Stimulated activated CD4-positive, alpha-beta T cell treated with anti-CD3 and anti-CD28 coated beads, Interleukin-1b, Interleukin-23, amount 100 ng/mL, for 4 hours (primary cell): ENCODE results near the gene DLGAP4.
"Not testable (repeated sequence)": the region's sequence is repeated elsewhere in the genome, so short reads cannot be mapped to it uniquely, and the experiment has no call there.

Experiments used
- DNase-seq, 2 donors: peaks; one replicate each; pipeline ENCODE4 v3.0.0-alpha.2; 2020; ENCODE audit warnings: low read depth in 2 of 2

DLGAP4 gene

DNA sequence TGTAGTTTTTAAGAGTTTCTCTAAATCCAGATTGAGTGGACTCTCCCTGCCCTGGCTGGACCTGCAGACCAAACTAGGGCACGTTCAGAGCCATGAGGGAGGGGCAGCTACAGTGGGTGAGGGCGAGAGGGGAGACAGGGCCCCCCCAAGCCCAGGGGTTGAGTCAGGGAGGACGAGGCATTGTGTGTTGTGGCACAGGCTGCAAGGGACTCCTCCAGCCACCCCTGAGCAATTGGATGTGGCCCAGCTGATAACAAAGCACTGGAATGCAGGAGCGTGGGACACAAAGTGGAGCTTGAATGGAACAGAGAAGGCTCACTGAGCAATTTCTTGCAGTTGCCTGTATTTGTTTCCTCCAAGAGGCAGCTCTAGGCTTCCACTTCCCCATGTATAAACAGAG is 191.7 kb downstream of the DLGAP4 start:
- no peak for DNase-seq

- DNase-seq = no peak
Observed at GRCh38 chr20:36498386-36499179, 192.4 kb downstream of the DLGAP4 start.

GRCh38 chr20:36499211-36499610 is 193.1 kb downstream of the DLGAP4 start:
- DNase-seq = no peak

- DNase-seq = no peak
Observed at GRCh38 chr20:36499723-36500501, 193.8 kb downstream of the DLGAP4 start.

- no peak for DNase-seq
Observed at GRCh38 chr20:36501367-36502006, 195.3 kb downstream of the DLGAP4 start.

DNA sequence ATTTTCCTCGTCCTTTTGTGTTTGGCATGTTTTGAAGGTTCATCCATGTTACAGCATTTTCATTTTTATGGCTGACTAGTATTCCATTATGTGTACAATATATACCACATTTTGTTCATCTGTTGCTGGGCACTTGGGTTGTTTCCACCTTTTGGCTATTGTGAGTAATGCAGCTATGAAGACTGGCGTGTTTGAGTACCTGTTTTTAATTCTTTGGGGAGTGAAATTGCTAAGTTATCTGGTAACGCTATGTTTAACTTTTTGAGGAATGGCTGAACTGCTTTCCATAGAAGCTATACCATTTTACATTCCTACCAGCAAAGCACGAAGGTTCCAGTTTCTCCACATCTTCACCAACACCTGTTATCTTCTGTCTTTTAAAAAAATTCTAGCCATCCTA is 198.2 kb downstream of the DLGAP4 start:
- no peak for DNase-seq

DNA sequence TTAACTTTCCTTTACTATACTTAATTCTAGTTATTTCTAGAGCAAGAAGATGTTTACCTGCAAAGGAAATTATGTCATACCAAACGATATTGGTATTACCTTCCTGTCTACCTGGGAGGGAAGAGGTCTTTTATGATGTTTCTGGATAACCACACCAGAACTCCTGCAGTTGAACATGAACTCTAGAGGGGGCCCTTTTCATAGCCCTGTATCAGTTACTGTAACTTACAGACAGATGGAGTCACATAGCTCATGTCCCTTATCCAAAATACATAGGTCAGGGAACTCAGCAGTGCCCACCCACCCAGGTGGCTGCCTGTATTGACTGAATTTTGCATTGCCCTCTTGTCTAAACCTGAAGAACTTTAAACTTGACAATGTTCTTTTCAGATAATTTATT is 200.1 kb downstream of the DLGAP4 start:
- DNase-seq = no peak

DNA sequence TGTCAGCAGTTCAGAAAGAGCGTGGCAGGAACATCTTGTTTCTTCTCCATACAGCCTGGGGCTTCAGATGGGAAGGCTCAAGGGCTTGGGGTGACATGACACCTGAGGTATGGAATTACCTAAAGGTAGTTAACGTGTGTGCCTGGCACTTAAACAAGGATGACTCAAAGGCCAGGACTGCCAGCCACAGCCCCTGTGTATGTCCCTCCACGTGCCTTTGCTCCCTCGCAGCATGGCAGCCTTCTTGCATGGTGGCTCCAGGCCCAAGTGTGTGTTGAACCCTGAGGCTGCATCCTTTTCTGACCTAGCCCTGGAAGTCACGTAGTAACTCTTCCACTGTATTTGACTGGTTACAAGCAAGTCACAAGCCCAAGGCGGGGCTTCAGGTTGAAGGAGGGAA is 201.6 kb downstream of the DLGAP4 start:
- no peak for DNase-seq

GRCh38 chr20:36519012-36519719 is 213.0 kb downstream of the DLGAP4 start:
- no peak for DNase-seq

DNA sequence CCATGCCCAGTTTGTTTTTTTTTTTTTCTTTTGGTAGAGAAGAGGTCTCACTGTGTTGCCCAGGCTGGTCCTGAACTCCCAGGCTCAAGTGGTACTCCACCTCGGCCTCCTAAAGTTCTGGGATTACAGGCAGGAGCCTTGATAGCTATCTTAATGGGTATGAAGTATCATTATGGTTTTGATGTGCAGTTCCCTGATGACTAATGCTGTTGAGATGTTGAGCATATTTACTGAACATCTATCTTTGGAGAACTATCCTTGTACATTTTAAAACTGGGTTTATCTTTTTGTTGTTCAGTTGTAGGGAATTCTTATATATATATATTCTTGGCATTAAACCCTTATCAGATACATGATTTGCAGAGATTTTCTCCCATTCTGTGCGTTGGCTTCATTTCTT is 213.8 kb downstream of the DLGAP4 start:
- no peak for DNase-seq

- no peak for DNase-seq
Observed at GRCh38 chr20:36521526-36521925, 215.4 kb downstream of the DLGAP4 start.

- not testable (repeated sequence) for DNase-seq
Observed at GRCh38 chr20:36522412-36522811, 216.3 kb downstream of the DLGAP4 start.

GRCh38 chr20:36523341-36523740 is 217.2 kb downstream of the DLGAP4 start:
- no peak for DNase-seq

DNA sequence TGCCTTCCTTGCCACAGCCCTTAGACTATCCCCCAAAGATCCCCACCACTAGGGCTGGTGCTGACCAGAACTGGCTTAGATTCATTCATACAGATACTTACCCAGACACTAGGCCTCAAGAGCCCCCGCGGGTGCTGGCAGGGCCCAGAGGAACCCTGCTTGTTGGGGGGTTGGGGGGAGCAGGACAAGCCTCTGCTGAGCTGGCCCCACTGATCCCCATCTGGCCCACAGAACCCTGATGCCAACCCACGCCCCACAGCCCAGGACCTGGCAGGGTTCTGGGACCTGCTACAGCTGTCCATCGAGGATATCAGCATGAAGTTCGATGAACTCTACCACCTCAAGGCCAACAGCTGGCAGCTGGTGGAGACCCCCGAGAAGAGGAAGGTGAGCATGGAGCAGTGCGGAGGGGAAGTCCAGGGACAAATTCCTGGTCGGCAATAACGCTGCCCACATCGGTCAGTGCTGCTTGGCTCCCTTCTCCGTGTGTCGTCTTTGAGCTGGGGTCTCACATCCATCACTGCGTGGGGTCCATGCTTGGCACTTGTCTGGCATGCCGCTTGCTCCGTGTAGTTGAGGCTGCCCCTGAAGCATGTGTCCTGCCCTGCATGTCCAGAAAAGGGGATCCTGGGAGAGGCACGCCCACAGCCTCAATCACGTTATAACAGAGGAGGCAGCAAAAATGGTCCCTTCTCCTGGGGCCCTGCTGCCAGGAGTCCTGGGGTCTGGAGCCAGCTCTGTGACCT is 219.7 kb downstream of the DLGAP4 start:
- DNase-seq = no peak

- DNase-seq = no peak
Observed at GRCh38 chr20:36526521-36527011, 220.4 kb downstream of the DLGAP4 start.

DNA sequence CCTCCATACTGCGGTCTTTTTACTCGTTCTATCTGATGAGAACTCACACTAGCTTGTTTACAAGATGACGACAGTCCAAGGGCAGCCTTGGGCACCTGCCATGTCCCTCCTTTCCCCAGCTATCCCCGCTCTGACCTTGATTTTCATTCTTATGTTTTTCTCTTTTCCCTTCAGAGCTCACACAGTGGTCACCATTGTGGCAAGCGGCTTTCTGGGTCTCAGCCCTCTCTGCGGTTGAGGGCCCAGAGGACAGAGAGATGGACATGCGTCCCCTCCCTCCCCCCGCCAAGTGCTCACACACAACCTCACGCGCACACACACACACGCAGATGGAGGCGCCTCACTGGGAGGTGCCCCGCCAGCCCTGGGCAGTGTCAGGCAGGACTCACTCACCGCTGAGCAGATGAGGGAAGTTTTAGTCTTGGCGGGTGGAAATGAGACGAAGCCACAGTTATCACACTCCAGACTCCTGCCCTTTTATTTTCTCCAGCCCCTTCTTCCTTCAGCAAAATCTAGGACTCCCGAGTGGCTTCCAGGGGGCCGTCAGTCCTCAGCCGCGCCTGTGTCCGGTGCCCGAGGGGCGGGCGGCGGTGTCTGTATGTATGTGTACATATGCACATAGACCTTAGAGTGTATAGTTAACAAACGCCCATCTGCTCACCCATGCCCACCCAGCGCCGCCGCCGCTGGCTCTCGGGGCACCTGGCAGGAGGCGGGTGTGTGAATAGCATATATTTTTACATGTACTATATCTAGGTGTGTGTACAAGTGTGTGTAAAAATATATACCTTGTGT is 221.4 kb downstream of the DLGAP4 start:
- no peak for DNase-seq

DNA sequence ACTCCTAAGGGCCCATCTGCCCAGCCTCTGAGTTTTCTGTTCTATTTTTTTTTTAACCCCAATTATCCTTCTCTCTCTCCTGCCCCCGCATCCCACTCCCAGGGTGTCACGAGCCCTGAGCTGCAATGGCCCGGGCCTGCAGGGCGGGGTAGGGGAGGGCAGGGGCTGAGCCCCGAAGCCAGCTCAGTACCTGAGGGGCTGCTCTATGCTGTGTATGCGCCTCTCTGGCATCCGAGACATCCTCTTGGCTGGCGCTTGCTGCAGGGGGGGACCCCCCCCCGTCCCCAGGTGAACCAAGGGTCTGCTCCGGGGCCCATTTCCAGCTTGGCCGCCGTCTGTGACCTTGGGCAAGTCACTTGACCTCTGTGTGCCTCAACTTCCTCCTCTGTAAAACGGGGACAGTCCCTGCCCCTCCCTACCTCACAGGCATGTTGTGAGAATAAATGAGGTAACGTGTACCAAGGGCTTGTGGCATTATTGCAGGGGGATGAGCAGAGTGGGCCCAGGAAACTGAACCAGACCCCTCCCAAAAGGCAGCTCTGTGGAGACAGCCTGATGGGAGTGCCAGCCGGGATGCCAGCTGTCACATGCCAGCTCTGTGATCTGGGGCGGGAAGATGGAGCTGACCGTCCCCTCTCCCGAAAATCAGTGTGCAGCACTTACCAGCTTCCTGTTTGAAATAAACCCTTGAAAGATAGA is 222.2 kb downstream of the DLGAP4 start:
- no peak for DNase-seq

GRCh38 chr20:36528875-36529417 is 222.8 kb downstream of the DLGAP4 start:
- DNase-seq = no peak

DNA sequence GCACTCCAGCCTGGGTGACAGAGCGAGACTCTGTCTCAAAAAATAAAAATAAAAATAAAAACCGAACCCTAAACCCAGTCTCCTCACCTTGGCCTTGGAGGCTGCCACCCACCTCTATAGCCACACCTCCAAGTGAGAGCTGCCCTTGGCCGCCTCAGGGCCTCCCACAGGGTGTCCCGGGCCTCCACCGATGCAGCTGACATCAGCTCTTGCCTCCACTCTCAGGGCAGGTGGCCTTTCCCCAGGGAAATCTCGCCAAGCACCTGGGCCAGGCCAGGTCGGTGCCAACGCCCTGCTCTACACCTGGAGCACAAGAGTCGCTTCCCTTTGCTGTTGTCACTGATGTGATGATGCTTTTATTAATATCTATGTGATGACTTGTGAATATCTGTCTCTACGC is 226.2 kb downstream of the DLGAP4 start:
- no peak for DNase-seq
